GM19468 (cell line): ENCODE measurements around the gene MED12L.
A peak's percentile ranks its signal among the peaks of the same experiment; 100 is the strongest.

ENCODE experiments used
- ATAC-seq: cut with Tn5 transposase; IDR thresholded peaks from one replicate; pipeline ENCODE4 v1.9.1; 2021; ENCODE audit warnings: mild to moderate bottlenecking, moderate library complexity, moderate number of reproducible peaks; ENCODE audit not compliant: unreplicated experiment; ENCODE audit errors: extremely low read depth

The MED12L gene

GRCh38 chr3:151345859-151346258, 260.4 kb downstream of the MED12L start:
- no peak for ATAC-seq

GRCh38 chr3:151346292-151346691, 260.8 kb downstream of the MED12L start:
- no peak for ATAC-seq

GRCh38 chr3:151347432-151347831, 262.0 kb downstream of the MED12L start:
- no peak for ATAC-seq

GRCh38 chr3:151350656-151351055, 265.2 kb downstream of the MED12L start:
- ATAC-seq, result no peak

GRCh38 chr3:151351219-151351618, 265.8 kb downstream of the MED12L start:
- ATAC-seq, result no peak

GRCh38 chr3:151351648-151352047, 266.2 kb downstream of the MED12L start:
- no peak for ATAC-seq

- ATAC-seq, result no peak
These were observed 271.5 kb downstream of the MED12L start for GRCh38 chr3:151356794-151357462.

- ATAC-seq, result no peak
These were observed 272.0 kb downstream of the MED12L start for GRCh38 chr3:151357463-151357850.

GRCh38 chr3:151362751-151363174, 277.3 kb downstream of the MED12L start:
- no peak for ATAC-seq

GRCh38 chr3:151366993-151367392, 281.5 kb downstream of the MED12L start:
- no peak for ATAC-seq

- no peak for ATAC-seq
These were observed 282.0 kb downstream of the MED12L start for GRCh38 chr3:151367448-151367847.

GRCh38 chr3:151371526-151371925, 286.1 kb downstream of the MED12L start:
- no peak for ATAC-seq

- ATAC-seq, result no peak
These were observed 286.8 kb downstream of the MED12L start for GRCh38 chr3:151372063-151372820.

GRCh38 chr3:151377768-151378385, 292.4 kb downstream of the MED12L start:
- peak; percentile 26 for ATAC-seq

GRCh38 chr3:151379083-151379734, 293.7 kb downstream of the MED12L start:
- ATAC-seq, result no peak

- peak; percentile 32 for ATAC-seq
These were observed 297.2 kb downstream of the MED12L start for GRCh38 chr3:151382671-151383070.

GRCh38 chr3:151383111-151383510, 297.6 kb downstream of the MED12L start:
- no peak for ATAC-seq

- ATAC-seq, result peak; percentile 36
These were observed 298.5 kb downstream of the MED12L start for GRCh38 chr3:151383956-151384355.

- ATAC-seq, result no peak
These were observed 299.3 kb downstream of the MED12L start, which contains the start of gene P2RY12 for GRCh38 chr3:151384741-151385174. Gene P2RY12 (minus strand): TSS chr3:151384753. CDS start chr3:151338845, 45,908 bp downstream.

GRCh38 chr3:151386056-151386455, 300.6 kb downstream of the MED12L start:
- ATAC-seq, result no peak

GRCh38 chr3:151387432-151387831, 302.0 kb downstream of the MED12L start:
- no peak for ATAC-seq
